ENCODE results near the gene ACAD11. TPM values are rescaled to one million over a fixed set of nuclear protein-coding genes. Genes with fewer than 3 reads are reported as not detected.
"Not testable (repeated sequence)": the region's sequence is repeated elsewhere in the genome, so short reads cannot be mapped to it uniquely, and the experiment has no call there.

Gene ACAD11
- total RNA-seq, 2 experiments from 2014 or later: 18.5 to 23.5 TPM

DNA sequence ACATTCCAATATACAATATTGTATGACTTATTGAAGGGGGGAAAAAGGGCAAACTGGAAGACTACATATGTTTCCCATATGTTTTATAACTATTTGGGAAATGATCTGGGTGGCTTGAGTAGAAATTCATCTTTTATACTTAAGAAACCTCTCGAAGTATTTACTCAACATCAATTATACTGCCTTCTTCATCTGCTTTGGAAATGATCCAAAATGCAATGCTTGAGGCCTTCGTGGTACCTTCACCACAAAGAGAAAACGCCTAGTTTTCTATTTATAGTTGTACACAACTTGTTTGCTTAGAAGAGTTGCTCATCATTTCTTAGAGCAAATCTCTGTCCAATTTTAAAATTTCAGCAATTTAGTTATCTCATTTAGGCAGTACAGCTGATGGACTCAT is 43.7 kb downstream of the ACAD11 start:
- Histone ChIP-seq H3K4me2 (ENCODE audit: low read length) (no peak overlapping the region), H3K36me3 (ENCODE audit: insufficient read depth, low read length) (peaks cover 27% of the 10 kb centered on the region), H3K9me3 (ENCODE audit: low read length) (no peaks in the 10 kb centered on the region), H3K9me2 (ENCODE audit: insufficient read depth, low read length) (no peaks in the 10 kb centered on the region), H3K4me3 (ENCODE audit: low read depth, low read length, poor library complexity, severe bottlenecking) (no peak overlapping the region), H3K27ac (ENCODE audit: low read depth, low read length, poor library complexity, severe bottlenecking) (no peak overlapping the region), H4K20me1 (ENCODE audit: insufficient read depth, low read length) (no peaks in the 10 kb centered on the region), H2AFZ (ENCODE audit: low read length) (no peak overlapping the region), H3K79me2 (ENCODE audit: insufficient read depth, low read depth, low read length) (no peaks in the 10 kb centered on the region), H3K4me1 (ENCODE audit: insufficient read depth, low read length, poor library complexity, severe bottlenecking) (no peaks in the 10 kb centered on the region)
- POLR2A ChIA-PET: interaction anchor here (0.6 kb wide), 1 partner anchor 50 kb away, joined by 3 read pairs; no protein-coding TSS in a partner anchor
- DNase-seq (ENCODE audit: low spot score): no peak
- BruUV-seq (replicated peaks): no TSS peak
- no peak for TF ChIP-seq EZH2phosphoT487 (IDR thresholded peaks at IDR 0.05; ENCODE audit: borderline replicate concordance, low read depth, low read length)
- TF ChIP-seq, protein P1, sequence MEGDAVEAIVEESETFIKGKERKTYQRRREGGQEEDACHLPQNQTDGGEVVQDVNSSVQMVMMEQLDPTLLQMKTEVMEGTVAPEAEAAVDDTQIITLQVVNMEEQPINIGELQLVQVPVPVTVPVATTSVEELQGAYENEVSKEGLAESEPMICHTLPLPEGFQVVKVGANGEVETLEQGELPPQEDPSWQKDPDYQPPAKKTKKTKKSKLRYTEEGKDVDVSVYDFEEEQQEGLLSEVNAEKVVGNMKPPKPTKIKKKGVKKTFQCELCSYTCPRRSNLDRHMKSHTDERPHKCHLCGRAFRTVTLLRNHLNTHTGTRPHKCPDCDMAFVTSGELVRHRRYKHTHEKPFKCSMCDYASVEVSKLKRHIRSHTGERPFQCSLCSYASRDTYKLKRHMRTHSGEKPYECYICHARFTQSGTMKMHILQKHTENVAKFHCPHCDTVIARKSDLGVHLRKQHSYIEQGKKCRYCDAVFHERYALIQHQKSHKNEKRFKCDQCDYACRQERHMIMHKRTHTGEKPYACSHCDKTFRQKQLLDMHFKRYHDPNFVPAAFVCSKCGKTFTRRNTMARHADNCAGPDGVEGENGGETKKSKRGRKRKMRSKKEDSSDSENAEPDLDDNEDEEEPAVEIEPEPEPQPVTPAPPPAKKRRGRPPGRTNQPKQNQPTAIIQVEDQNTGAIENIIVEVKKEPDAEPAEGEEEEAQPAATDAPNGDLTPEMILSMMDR (conservative IDR thresholded peaks at IDR 0.05; ENCODE audit: low read length): no peak
- CTCF ChIA-PET (ENCODE audit: unreplicated experiment): no interaction called here
- intact Hi-C loops (cut with micrococcal nuclease; ENCODE audit: unreplicated experiment): no loop called here

DNA sequence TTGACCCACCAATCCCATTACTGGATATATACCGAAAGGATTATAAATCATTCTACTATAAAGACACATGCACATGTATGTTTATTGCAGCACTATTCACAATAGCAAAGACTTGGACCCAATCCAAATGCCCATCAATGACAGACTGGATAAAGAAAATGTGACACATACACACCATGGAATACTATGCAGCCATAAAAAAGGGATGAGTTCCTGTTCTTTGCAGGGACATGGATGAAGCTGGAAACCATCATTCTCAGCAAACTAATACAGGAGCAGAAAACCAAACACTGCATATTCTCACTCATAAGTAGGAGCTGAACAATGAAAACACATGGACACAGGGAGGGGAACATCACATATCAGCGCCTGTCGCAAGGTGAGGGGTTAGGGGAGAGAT is 44.3 kb downstream of the ACAD11 start:
- intact Hi-C loops (cut with micrococcal nuclease; ENCODE audit: unreplicated experiment); BruUV-seq (replicated peaks): not testable (repeated sequence)
- POLR2A ChIA-PET: interaction anchor here (0.6 kb wide), 1 partner anchor 50 kb away, joined by 3 read pairs; no protein-coding TSS in a partner anchor

DNA sequence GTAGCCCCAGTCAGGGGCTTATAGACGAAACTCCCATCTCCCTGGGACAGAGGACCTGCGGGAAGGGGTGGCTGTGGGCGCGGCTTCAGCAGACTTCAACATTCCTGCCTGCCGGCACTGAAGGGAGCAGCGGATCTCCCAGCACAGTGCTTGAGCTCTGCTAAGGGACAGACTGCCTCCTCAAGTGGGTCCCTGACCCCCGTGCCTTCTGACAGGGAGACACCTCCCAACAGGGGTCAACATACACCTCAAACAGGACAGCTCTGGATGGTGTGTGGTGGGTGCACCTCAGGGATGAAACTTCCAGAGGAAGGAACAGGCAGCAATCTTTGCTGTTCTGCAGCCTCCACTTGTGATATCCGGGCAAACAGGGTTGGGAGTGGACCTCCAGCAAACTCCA is 53.0 kb downstream of the ACAD11 start:
- H3K9me3 ChIP-seq (ENCODE audit: low read length); CTCF ChIA-PET (ENCODE audit: unreplicated experiment); H3K79me2 ChIP-seq (ENCODE audit: insufficient read depth, low read depth, low read length); H3K27ac ChIP-seq (ENCODE audit: low read depth, low read length, poor library complexity, severe bottlenecking); intact Hi-C loops (cut with micrococcal nuclease; ENCODE audit: unreplicated experiment); H3K9me2 ChIP-seq (ENCODE audit: insufficient read depth, low read length); H4K20me1 ChIP-seq (ENCODE audit: insufficient read depth, low read length); H3K4me1 ChIP-seq (ENCODE audit: insufficient read depth, low read length, poor library complexity, severe bottlenecking); H3K4me2 ChIP-seq (ENCODE audit: low read length); DNase-seq (ENCODE audit: low spot score); BruUV-seq (replicated peaks); H3K4me3 ChIP-seq (ENCODE audit: low read depth, low read length, poor library complexity, severe bottlenecking); H2AFZ ChIP-seq (ENCODE audit: low read length): not testable (repeated sequence)
- H3K36me3 ChIP-seq (ENCODE audit: insufficient read depth, low read length): peaks cover 28% of the 10 kb centered on the region
- POLR2A ChIA-PET: interaction anchor here (0.8 kb wide), 1 partner anchor 19 kb away, joined by 3 read pairs; no protein-coding TSS in a partner anchor

More for the DNA sequence above, 44.3 kb downstream of the ACAD11 start:
- H4K20me1 ChIP-seq (ENCODE audit: insufficient read depth, low read length); H3K79me2 ChIP-seq (ENCODE audit: insufficient read depth, low read depth, low read length); H3K9me3 ChIP-seq (ENCODE audit: low read length); H2AFZ ChIP-seq (ENCODE audit: low read length); H3K9me2 ChIP-seq (ENCODE audit: insufficient read depth, low read length); H3K4me2 ChIP-seq (ENCODE audit: low read length); H3K4me3 ChIP-seq (ENCODE audit: low read depth, low read length, poor library complexity, severe bottlenecking); CTCF ChIA-PET (ENCODE audit: unreplicated experiment); H3K4me1 ChIP-seq (ENCODE audit: insufficient read depth, low read length, poor library complexity, severe bottlenecking); DNase-seq (ENCODE audit: low spot score); H3K27ac ChIP-seq (ENCODE audit: low read depth, low read length, poor library complexity, severe bottlenecking): not testable (repeated sequence)
- peaks cover 21% of the 10 kb centered on the region for H3K36me3 ChIP-seq (ENCODE audit: insufficient read depth, low read length)

DNA sequence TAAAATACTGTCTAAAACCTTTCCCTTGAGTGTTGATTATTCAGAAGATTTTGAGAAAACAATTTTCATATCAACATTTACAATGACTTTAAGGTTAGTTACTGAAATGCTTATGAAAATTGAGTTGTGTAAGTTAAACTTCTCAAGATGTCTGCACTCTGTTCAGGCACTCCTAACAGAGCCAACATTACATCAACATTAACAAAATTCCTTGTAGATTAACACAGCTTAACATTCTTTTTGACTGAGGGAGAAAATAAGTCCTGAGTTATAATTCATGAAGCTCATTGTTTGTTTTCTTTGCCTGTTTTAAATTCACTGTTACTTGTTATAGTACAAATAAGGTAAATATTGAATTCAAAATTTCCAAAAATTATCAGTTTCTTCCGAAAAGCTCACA is 53.5 kb downstream of the ACAD11 start:
- CTCF ChIA-PET (ENCODE audit: unreplicated experiment): no interaction called here
- TF ChIP-seq, protein P1 (conservative IDR thresholded peaks at IDR 0.05; ENCODE audit: low read length): no peak
- no peak for TF ChIP-seq EZH2phosphoT487 (IDR thresholded peaks at IDR 0.05; ENCODE audit: borderline replicate concordance, low read depth, low read length)
- intact Hi-C loops (cut with micrococcal nuclease; ENCODE audit: unreplicated experiment): no loop called here

More for the DNA sequence above, 53.5 kb downstream of the ACAD11 start:
- Histone ChIP-seq H3K27ac (ENCODE audit: low read depth, low read length, poor library complexity, severe bottlenecking) (no peak overlapping the region), H3K4me1 (ENCODE audit: insufficient read depth, low read length, poor library complexity, severe bottlenecking) (no peaks in the 10 kb centered on the region), H3K9me2 (ENCODE audit: insufficient read depth, low read length) (no peaks in the 10 kb centered on the region), H3K36me3 (ENCODE audit: insufficient read depth, low read length) (peaks cover 28% of the 10 kb centered on the region), H4K20me1 (ENCODE audit: insufficient read depth, low read length) (no peaks in the 10 kb centered on the region), H3K79me2 (ENCODE audit: insufficient read depth, low read depth, low read length) (no peaks in the 10 kb centered on the region), H2AFZ (ENCODE audit: low read length) (no peak overlapping the region), H3K4me3 (ENCODE audit: low read depth, low read length, poor library complexity, severe bottlenecking) (no peak overlapping the region), H3K4me2 (ENCODE audit: low read length) (no peak overlapping the region), H3K9me3 (ENCODE audit: low read length) (no peaks in the 10 kb centered on the region)
- no peak for DNase-seq (ENCODE audit: low spot score)
- no TSS peak for BruUV-seq (replicated peaks)
- POLR2A ChIA-PET: interaction anchor here (0.8 kb wide), 1 partner anchor 20 kb away, joined by 3 read pairs; no protein-coding TSS in a partner anchor

Data from OCI-LY7 (cell line).